COLO668 (cell line): ENCODE measurements around the gene RRBP1.

Experiments used
- DNase-seq: peaks from one replicate; lab custom pipeline; 2025; ENCODE audit not compliant: unreplicated experiment; lab: John Stamatoyannopoulos, UW

The RRBP1 gene

DNA sequence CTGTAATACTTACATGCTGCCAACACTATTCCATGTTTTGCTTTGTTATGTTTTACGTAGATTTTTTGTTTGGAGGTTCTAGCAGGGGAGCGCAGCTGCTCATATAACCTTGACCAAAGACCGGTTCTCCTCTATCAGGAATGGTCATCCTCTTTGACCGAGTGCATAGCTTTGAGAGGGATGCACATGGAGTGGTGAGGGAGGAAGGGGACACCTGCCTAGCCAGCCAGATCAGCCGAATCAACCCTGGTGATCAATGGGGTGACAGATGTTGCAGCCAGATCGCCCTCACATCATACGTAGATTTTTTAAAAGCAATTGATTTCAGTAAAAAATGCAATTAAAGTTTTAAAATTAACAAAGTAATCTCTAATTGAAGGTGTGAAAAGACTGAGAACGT, 105.8 kb downstream of the RRBP1 start:
- no peak for DNase-seq

DNA sequence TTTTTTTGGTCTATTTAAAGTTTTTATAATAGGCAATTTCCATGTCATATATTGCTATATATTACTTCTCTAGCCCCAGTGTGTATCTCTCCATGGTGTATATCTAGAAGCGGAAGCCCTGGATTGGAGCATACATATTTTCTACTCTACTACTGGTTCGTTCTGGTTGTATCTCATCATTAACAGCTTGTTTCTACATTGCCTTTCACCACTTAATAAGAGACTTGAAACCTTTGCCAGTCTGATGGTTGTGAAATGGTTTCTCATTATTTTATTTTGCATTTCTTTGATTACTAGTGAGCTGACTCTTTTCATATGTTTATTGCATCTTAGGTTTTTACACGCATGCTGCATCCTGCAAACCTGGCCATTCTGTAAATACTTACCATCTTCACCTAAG, 108.6 kb downstream of the RRBP1 start:
- DNase-seq = no peak

DNA sequence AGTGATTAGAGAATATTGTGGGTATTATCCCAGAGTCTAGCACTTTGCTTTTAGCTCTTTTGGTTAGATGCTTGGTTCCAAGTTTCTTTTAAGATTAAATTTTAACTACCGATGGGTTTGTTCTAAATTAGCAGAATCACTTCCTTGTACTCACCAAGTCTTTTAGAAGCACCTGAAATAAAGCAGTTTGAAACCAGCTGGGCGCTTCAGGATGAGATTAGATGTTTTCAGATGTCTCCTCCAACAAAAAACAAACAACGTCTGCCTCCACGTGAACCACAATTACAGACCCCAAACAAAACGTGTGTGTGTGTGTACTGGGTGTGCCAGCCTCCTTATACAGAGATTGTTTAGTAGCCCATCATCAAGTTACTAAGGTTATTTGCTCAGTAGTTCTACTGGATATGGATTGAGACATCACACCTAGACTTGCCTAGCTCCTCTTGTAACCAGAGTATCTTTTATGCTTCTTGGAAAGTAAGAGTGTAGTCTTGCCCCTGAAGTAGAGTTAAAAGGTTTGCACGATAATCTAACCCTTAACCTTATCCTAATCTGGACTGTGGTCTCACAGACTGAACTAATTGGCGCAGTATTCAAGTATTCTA, 109.9 kb downstream of the RRBP1 start:
- DNase-seq = peak; percentile 22

DNA sequence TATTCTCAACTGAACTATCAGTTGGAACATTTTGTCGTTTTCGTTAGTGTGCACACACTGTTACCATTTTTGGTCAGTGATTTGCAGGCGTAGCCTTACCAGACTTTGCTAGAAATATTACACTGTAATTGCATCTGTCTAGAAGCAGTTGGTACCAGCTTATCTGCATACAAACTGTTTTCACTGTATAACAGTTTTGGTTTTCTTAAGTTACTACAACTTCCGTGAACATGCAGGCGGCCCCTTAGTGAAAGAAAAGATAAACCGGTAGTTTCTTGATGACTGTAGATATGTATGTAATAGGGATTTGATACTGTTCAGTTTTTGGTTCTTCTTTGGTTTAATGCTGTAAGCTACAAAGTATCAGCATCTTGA, 110.9 kb downstream of the RRBP1 start:
- DNase-seq = no peak

DNA sequence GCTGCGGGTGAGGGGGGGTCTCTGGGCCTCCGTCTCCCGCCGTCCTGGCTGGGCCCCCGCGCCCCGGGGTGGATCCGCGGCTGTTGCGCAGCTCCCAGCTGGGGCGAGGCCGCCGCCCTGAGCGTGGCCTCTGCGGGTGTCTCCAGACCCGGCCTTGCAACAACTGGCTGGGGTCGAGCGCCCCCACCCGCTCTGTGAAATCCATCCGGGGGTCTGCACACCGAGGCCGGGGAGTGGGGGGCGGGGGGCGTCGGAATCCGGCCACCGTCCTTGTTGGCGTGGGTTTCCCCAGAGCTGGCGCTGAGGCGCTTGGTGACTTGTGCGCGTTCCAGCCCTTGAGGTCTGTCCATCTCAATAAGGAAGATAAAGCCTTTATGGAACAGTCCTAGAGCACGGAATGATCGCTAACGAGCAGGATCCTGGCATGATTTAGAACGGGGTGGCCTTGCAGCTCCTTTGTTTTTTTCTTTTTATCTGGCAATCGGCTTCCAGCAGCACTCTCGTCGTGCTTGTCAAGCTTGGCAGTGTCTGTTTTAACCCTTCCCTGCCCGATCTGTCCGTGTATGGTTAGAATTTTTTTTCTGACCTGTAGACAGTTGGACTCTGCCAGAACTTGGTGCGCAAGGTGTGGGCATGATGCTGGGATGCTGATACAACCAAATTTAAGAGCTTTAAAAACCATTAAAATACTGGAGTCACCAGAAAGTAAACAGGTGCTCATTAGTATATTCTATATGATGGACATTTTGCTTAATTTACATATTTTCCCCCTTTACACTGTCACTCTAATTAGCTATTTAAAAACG, 111.5 kb downstream of the RRBP1 start:
- DNase-seq = peak; percentile 69

DNA sequence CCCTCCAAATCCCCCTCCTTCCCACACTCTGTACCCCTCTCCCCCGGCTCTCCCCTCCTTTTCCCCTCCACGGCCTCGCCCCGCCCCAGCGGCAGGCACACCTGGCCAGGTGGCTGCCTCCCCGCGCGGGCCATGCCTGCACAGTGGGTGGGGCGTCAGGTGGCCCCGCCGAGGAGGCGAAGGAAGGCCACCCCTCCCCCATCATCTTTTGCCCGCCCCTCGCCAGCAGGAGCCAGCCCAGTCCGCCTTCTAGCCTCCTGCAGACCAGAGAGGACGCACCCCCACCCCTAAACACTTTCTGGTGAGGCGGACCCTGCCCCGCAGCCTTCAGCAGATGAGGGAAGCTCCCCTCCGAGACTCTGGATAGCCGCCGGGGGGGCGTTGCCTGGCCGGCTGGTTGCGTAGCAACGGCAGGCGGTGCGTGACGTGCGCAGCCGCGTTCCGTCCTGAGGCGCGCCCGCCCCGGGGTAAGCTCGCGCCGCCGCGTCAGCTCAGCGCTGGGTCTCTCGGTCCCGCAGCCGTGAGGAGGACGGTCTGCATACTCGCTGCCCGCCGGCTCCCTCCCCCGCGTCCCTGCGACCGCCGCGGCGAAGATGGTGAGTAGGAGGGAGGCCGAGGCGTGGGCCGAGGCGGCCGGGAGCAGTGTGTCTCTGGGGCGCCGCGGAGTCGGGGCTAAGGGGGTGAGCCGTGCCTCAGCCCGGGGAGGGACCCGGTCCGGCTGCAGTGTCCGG, 112.3 kb downstream of the RRBP1 start, which contains the start of gene DSTN:
DSTN (plus strand) TSS at position 460 of the 731 bp plus-strand sequence; CDS start at position 594, 134 bp downstream.
- peak; percentile 97 for DNase-seq

DNA sequence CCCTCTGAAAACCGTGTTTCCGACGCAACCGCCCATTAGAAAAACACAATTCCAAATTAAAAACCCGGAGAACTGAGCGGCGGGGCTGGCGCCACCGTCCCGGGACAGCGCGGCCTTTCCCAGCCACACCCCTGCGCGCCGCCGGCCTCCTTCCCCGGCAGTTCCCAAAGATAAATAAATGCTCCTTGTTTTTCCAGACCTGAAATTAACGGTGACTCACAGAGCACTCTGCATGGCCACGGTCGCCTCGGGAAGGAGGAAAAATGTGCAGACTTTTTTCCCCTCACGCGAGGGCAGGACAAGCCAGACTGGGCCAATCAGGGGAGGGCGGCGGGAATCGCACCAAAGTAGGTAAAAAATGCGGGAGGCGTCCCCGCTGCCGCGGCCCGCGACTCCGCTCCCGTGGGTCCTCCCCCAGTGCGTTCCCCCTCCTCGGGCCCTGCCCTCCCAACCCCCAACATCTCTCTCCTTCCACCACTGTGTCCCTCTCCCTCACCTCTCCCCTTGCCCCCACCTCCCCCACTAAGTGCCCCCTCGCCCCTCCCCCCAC, 113.0 kb downstream of the RRBP1 start:
- peak; percentile 74 for DNase-seq

DNA sequence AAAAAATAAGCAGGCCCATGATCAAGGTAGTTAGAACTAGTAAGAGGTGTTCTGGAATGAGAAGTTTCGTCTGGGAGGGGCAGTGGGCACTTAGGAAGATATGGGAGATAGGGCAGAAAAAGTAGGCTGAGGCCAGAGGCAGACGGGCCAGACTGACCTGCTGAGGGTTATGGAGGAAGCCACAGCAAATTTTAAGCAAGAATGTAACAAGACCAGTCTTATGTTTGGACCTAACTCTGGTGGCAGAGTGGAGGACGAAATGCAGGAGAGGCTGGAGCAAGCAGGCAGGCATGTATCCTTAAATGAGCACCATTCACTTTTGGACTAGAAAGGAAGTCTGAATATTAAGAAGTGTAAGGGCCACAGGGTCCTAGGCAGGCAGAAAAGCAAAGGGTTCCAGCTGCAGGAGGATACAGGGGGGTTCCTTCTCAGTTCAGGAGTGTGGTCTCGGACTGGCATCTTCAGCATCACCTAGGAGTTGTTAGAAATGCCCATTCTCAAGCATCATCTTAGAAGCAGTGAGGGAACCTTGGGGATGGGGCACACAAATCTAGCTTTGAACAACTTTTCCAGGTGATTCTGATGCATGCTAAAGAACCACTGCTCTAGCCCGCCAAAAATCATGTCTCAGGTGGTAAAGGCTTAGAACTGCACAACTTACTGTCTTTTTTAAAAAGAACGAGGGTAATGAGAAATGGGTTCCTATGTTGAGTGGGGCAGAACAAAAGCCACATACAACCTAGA, 113.8 kb downstream of the RRBP1 start:
- no peak for DNase-seq

DNA sequence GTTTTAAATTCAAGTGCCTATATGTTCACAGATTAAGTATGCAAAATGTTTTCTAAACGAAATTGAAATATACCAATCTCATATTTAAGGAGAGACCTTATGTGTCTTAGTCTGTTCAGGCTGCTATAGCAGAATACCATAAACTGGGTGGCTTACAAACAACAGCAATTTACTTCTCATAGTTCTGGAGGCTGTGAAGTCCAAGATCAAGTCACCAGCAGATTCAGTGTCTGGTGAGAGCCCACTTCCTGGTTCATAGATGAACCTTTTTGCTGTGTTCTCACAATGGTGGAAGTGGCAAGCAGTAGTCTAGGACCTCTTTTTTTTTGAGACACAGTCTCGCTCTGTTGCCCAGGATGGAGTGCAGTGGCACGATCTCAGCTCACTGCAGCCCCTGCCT, 115.7 kb downstream of the RRBP1 start:
- no peak for DNase-seq

DNA sequence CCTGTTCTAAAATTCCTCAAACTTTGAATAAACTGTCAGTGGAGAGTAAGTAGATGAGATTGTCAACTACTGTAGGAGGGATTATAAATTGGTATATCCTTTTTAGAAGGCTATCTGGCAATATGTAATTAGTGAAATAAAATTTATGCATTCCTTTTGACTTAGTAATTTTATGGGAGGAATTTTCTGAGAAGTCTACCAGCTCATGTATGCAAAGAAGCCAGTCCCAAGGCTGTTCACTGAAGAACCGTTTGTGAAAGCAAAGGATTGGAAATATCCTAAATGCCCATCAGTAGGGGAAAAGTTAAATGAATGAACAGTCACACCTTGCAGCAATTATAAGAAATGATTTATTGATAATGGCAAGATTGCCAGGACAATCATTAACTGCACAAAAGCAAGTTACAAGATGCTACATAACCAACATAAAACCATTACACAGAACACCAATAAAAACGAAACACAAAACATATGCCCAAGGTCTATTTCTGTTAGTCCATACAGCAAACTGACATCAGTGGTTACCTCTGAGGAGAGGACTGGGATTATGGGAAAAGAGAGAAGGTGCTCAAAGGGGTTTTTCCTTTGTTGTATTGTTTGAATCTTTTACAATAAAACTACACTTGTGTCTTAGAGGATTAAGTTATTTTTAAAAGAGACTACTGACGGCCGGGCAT, 116.7 kb downstream of the RRBP1 start:
- DNase-seq = no peak
